Activated naive CD4-positive, alpha-beta T cell treated with anti-CD3 and anti-CD28 coated beads, Interleukin-2, amount 50 U/mL, for 16 hours (primary cell): Measurements from ENCODE around the gene MANF.

Source experiments
- DNase-seq: peaks from one replicate; pipeline ENCODE4 v3.0.0-alpha.2; 2020

Gene MANF

GRCh38 chr3:51436998-51437639 lies 52.0 kb downstream of the MANF start:
- DNase-seq: no peak
